GM18873 (cell line): Measurements from ENCODE around the gene GOPC.
"Not testable (repeated sequence)": the region's sequence is repeated elsewhere in the genome, so short reads cannot be mapped to it uniquely, and the experiment has no call there.

Experiments used
- ATAC-seq: cut with Tn5 transposase; IDR thresholded peaks from one replicate; pipeline ENCODE4 v1.9.1; 2021; ENCODE audit warnings: mild to moderate bottlenecking, moderate library complexity, moderate number of reproducible peaks; ENCODE audit not compliant: unreplicated experiment, low FRiP score

GOPC gene

GRCh38 chr6:117602151-117602898 is at the start of gene GOPC:
Gene GOPC, minus strand, starts transcription at chr6:117602511. Its CDS starts 223 bp downstream, at chr6:117602288.
- peak; percentile 90 for ATAC-seq

- ATAC-seq, result not testable (repeated sequence)
Observed at GRCh38 chr6:117651984-117652383, 49.7 kb upstream of the GOPC start.

- ATAC-seq, result no peak
Observed at GRCh38 chr6:117642976-117643375, 40.7 kb upstream of the GOPC start.

GRCh38 chr6:117637770-117638169 is 35.5 kb upstream of the GOPC start:
- no peak for ATAC-seq

GRCh38 chr6:117629119-117629660 is 26.9 kb upstream of the GOPC start:
- ATAC-seq, result no peak

- ATAC-seq, result no peak
Observed at GRCh38 chr6:117627533-117627932, 25.2 kb upstream of the GOPC start.

- no peak for ATAC-seq
Observed at GRCh38 chr6:117624869-117625481, 22.7 kb upstream of the GOPC start.

GRCh38 chr6:117619178-117619577 is 16.9 kb upstream of the GOPC start:
- ATAC-seq, result no peak

GRCh38 chr6:117617210-117618035 is 15.1 kb upstream of the GOPC start:
- ATAC-seq, result no peak

GRCh38 chr6:117616391-117617209 is 14.3 kb upstream of the GOPC start:
- no peak for ATAC-seq

GRCh38 chr6:117615750-117616390 is 13.6 kb upstream of the GOPC start:
- no peak for ATAC-seq

GRCh38 chr6:117613920-117614560 is 11.7 kb upstream of the GOPC start:
- ATAC-seq, result no peak

GRCh38 chr6:117607511-117607910 is 5.2 kb upstream of the GOPC start:
- no peak for ATAC-seq

- peak; percentile 61 for ATAC-seq
Observed at GRCh38 chr6:117605169-117605826, 3.0 kb upstream of the GOPC start.

GRCh38 chr6:117603821-117604220 is 1.5 kb upstream of the GOPC start:
- ATAC-seq, result no peak

GRCh38 chr6:117602899-117603588 is 733 bp upstream of the GOPC start:
- ATAC-seq, result no peak

- ATAC-seq, result no peak
Observed at GRCh38 chr6:117601811-117602150, 530 bp downstream of the GOPC start.
